Nephron progenitor cell (in vitro differentiated cells): ENCODE measurements around the gene SNCB.
"Not testable (repeated sequence)": the region's sequence is repeated elsewhere in the genome, so short reads cannot be mapped to it uniquely, and the experiment has no call there.

ENCODE experiments used
- DNase-seq: peaks from one replicate; pipeline ENCODE4 v3.0.0; 2021
- H3K27ac Mint-ChIP-seq: 2 replicates; pipeline ENCODE4 v1.8.0; 2021; ENCODE audit warnings: mild to moderate bottlenecking, moderate library complexity, mixed read lengths
- H3K27me3 Mint-ChIP-seq: 2 replicates; pipeline ENCODE4 v1.8.0; 2021; ENCODE audit warnings: mild to moderate bottlenecking, low read depth, mixed read lengths; ENCODE audit not compliant: poor library complexity
- H3K36me3 Mint-ChIP-seq: 2 replicates; pipeline ENCODE4 v1.8.0; 2021; ENCODE audit warnings: low read depth, mixed read lengths
- H3K4me1 Mint-ChIP-seq: 2 replicates; pipeline ENCODE4 v1.8.0; 2021; ENCODE audit warnings: mixed read lengths
- H3K4me3 Mint-ChIP-seq: 2 replicates; pipeline ENCODE4 v1.8.0; 2021; ENCODE audit warnings: mild to moderate bottlenecking, moderate library complexity, mixed read lengths
- H3K9me3 Mint-ChIP-seq: 2 replicates; pipeline ENCODE4 v1.8.0; 2021; ENCODE audit warnings: mild to moderate bottlenecking, moderate library complexity, mixed read lengths
- CTCF ChIP-seq: fragments of 200-600 bp; sonication (generic); IDR thresholded peaks from 2 replicates; pipeline ENCODE4 v1.5.0; 2021; ENCODE audit warnings: antibody characterized with exemption

The SNCB gene

DNA sequence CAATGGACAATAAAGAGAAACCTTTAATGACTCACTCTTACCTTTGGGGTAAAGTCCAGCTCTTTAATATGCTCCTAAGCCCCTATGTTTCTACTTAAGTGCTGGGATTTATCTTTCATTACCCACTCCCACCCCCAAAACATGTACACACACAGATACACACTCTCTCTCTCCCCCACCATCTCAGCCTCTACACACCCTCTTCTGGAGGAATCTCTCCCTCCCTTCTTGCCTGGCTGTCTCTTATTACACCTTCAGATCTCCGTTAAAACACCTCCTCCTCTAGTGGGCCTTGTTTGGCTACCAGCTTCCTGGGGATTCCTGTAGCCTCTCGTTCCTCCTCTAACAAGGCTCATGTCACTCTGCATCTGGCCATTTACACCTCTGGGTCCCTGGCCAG lies 27.2 kb downstream of the SNCB start:
- Mint-ChIP-seq H3K27me3 (peaks cover 11% of the 10 kb centered on the region), H3K36me3 (peaks cover 7% of the 10 kb centered on the region), H3K27ac (peak overlapping the region; percentile 14), H3K4me1 (peaks cover 34% of the 10 kb centered on the region), H3K9me3 (no peaks in the 10 kb centered on the region), H3K4me3 (no peak overlapping the region)
- TF ChIP-seq CTCF, result no peak
- no peak for DNase-seq

- Mint-ChIP-seq H3K4me3 (no peak overlapping the region), H3K27me3 (peaks cover 10% of the 10 kb centered on the region), H3K36me3 (peaks cover 7% of the 10 kb centered on the region), H3K9me3 (no peaks in the 10 kb centered on the region), H3K4me1 (peaks cover 34% of the 10 kb centered on the region), H3K27ac (peak overlapping the region; percentile 55)
- no peak for DNase-seq
- no peak for TF ChIP-seq CTCF
Observed at GRCh38 chr5:176601901-176602482, 28.3 kb downstream of the SNCB start.

- peaks cover 22% of the 10 kb centered on the region for H3K27me3 Mint-ChIP-seq
- DNase-seq, H3K9me3 Mint-ChIP-seq, H3K36me3 Mint-ChIP-seq, H3K27ac Mint-ChIP-seq, H3K4me3 Mint-ChIP-seq: not testable (repeated sequence)
- H3K4me1 Mint-ChIP-seq, result peaks cover 26% of the 10 kb centered on the region
Observed at GRCh38 chr5:176599749-176600430, 30.4 kb downstream of the SNCB start.

DNA sequence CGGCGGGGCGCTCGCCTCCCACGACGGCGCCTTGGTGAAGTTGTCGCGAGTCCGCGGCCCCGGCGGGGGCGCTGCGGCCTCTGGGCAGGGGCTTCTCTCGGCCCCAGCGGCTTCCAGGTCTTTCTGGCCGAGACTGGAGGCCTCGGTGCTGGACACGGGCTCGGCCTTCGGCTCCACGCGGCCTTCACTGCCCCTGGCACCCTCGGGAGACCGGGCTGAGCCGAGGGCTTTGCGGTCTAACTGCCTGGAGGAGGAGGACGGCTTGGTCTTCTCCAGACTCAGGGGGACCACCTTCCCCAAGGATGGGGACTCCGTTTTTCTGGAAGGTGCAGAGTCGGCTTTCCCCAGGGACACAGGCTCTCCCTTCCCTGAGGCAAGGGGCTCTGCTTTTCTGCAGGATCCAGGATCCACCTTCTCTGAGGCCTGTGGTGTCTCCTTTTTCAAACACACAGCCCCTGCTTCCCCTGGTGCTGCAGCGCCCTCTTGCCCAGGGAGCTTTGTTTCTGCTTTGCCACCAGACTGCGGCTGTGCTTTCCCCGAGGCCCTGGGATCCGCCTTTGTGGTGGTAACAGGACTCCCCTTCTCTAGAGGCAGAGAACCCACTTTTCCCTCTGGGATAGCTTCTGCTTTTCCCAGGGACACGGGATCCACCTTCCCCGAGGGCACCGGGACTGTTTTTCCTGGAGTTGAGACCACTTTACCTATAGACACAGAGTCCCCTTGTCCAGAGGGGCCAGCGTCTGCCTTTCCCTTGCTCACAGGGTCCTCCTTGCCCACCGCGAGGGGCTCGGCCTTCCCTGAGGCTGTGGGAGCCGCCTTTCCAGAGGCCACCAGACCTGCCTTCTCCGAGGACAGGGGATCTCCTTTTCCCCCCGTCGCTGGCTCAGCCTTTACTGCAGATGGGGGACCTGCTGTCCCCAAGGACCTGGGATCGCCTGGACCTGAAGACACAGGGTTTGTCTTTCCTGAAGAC lies 32.6 kb downstream of the SNCB start:
- TF ChIP-seq CTCF, result no peak
- peaks cover 9% of the 10 kb centered on the region for H3K4me1 Mint-ChIP-seq
- peaks cover 31% of the 10 kb centered on the region for H3K27me3 Mint-ChIP-seq
- no peaks in the 10 kb centered on the region for H3K9me3 Mint-ChIP-seq
- no peak for DNase-seq
- H3K4me3 Mint-ChIP-seq, result no peak overlapping the region
- no peak overlapping the region for H3K27ac Mint-ChIP-seq
- peaks cover 7% of the 10 kb centered on the region for H3K36me3 Mint-ChIP-seq

- Mint-ChIP-seq H3K27me3 (peaks cover 31% of the 10 kb centered on the region), H3K9me3 (no peaks in the 10 kb centered on the region), H3K4me1 (peaks cover under 1% of the 10 kb centered on the region), H3K27ac (no peak overlapping the region), H3K4me3 (peak overlapping the region; percentile 62), H3K36me3 (peaks cover 7% of the 10 kb centered on the region)
- peak; percentile 48 for DNase-seq
- TF ChIP-seq CTCF, result no peak
Observed at GRCh38 chr5:176596689-176597416, 33.5 kb downstream of the SNCB start.
